CD4-positive, alpha-beta T cell (primary cell): ENCODE measurements around the gene ANKHD1. TPM values are rescaled to one million over a fixed set of nuclear protein-coding genes. Genes with fewer than 3 reads are reported as not detected.
"Not testable (repeated sequence)": the region's sequence is repeated elsewhere in the genome, so short reads cannot be mapped to it uniquely, and the experiment has no call there.

ENCODE experiments used
- ATAC-seq: fragments of 200-7000 bp; cut with Tn5 transposase; one replicate; pipeline ENCODE4 v1.10.0; 2022; ENCODE audit warnings: mild to moderate bottlenecking; ENCODE audit not compliant: poor library complexity
- CTCF ChIA-PET: fragments of 350-600 bp; sonication (Branson Sonifier 250); formaldehyde crosslinking; loops from one replicate; lab custom pipeline; 2021; ENCODE audit warnings: antibody characterized with exemption, inconsistent platforms; lab: Charles Lee
- POLR2A ChIA-PET: fragments of 350-600 bp; sonication (Branson Sonifier 250); formaldehyde crosslinking; loops from one replicate; lab custom pipeline; 2021; ENCODE audit warnings: antibody characterized with exemption, inconsistent platforms; lab: Charles Lee
- DNase-seq, 14 experiments: peaks; one replicate each; pipeline ENCODE4 v3.0.0-alpha.2; 2013 to 2020; ENCODE audit warnings: mixed read lengths in 2 of 14
- H3K27ac ChIP-seq, 2 donors: one replicate each; pipeline versions ENCODE4 v1.5.1 to v1.7.0; 2013; ENCODE audit warnings: low read length in 2 of 2, low read depth in 1 of 2, mild to moderate bottlenecking in 1 of 2
- H3K27me3 ChIP-seq, 2 experiments: 1 replicate in 1 of 2; 2 replicates in 1 of 2; pipeline versions ENCODE4 v1.6.1 to v1.7.0; 2013; ENCODE audit warnings: low read length in 2 of 2, control low read depth in 1 of 2, mild to moderate bottlenecking in 1 of 2, moderate library complexity in 1 of 2; ENCODE audit not compliant: insufficient read depth in 2 of 2, control insufficient read depth in 1 of 2
- H3K36me3 ChIP-seq: one replicate; pipeline ENCODE4 v1.6.1; 2013; ENCODE audit warnings: low read length, control low read depth; ENCODE audit not compliant: insufficient read depth
- H3K4me1 ChIP-seq: one replicate; pipeline ENCODE4 v1.6.1; 2013; ENCODE audit warnings: low read length, control low read depth; ENCODE audit not compliant: insufficient read depth
- H3K4me3 ChIP-seq: one replicate; pipeline ENCODE4 v1.5.1; 2013; ENCODE audit warnings: mild to moderate bottlenecking, low read length, moderate library complexity
- H3K9me3 ChIP-seq, 2 experiments: 1 replicate in 1 of 2; 2 replicates in 1 of 2; pipeline versions ENCODE4 v1.6.1 to v1.7.0; 2013; ENCODE audit warnings: low read length in 2 of 2, mild to moderate bottlenecking in 2 of 2, control low read depth in 1 of 2, moderate library complexity in 1 of 2; ENCODE audit not compliant: control insufficient read depth in 1 of 2, insufficient read depth in 1 of 2
- H3K27ac Mint-ChIP-seq: one replicate; pipeline ENCODE4 v1.8.0; 2020; ENCODE audit warnings: mixed read lengths
- H3K27me3 Mint-ChIP-seq: one replicate; pipeline ENCODE4 v1.8.0; 2021; ENCODE audit warnings: mixed read lengths
- H3K36me3 Mint-ChIP-seq: one replicate; pipeline ENCODE4 v1.8.0; 2021; ENCODE audit warnings: low read depth, mixed read lengths
- H3K4me1 Mint-ChIP-seq: one replicate; pipeline ENCODE4 v1.8.0; 2021; ENCODE audit warnings: low read depth, mixed read lengths
- H3K4me3 Mint-ChIP-seq: one replicate; pipeline ENCODE4 v1.8.0; 2020; ENCODE audit warnings: mild to moderate bottlenecking, mixed read lengths
- H3K9me3 Mint-ChIP-seq: one replicate; pipeline ENCODE4 v1.8.0; 2020; ENCODE audit warnings: mixed read lengths
- CTCF ChIP-seq: fragments of 200-600 bp; IDR thresholded peaks from one replicate; pipeline ENCODE4 v1.8.0; 2022; ENCODE audit warnings: antibody characterized with exemption, mild to moderate bottlenecking
- intact Hi-C, 2 experiments: fragments of 100-400 bp; cut with DNase I in 1 of 2; cut with micrococcal nuclease in 1 of 2; formaldehyde crosslinking; loops; one replicate each; pipeline versions ENCODE4 v1.15.1 to v1.9.0; 2023 to 2025; cut with DNase I, micrococcal nuclease
- total RNA-seq, 174 experiments: library from RNA in 2 of 174; stranded (reverse) in 2 of 174; gene quantifications; one replicate each; pipeline ENCODE4 v1.2.3 and lab custom pipeline; 2021 to 2026

The ANKHD1 gene
- total RNA-seq, 2 experiments from 2014 or later = 202 to 212 TPM

GRCh38 chr5:140423609-140424008 lies 22.0 kb downstream of the ANKHD1 start:
- H3K36me3 ChIP-seq = peaks cover 2% of the 10 kb centered on the region
- ATAC-seq = no peak
- intact Hi-C loops = no loop called here
- Mint-ChIP-seq H3K27me3 (no peaks in the 10 kb centered on the region), H3K4me3 (peak overlapping the region; percentile 40), H3K36me3 (peaks cover 56% of the 10 kb centered on the region), H3K27ac (peak overlapping the region; percentile 58), H3K4me1 (peaks cover 62% of the 10 kb centered on the region), H3K9me3 (no peaks in the 10 kb centered on the region)
- CTCF ChIA-PET = no interaction called here
- no peak overlapping the region for H3K27ac ChIP-seq
- no peaks in the 10 kb centered on the region for H3K27me3 ChIP-seq
- peaks cover 21% of the 10 kb centered on the region for H3K4me1 ChIP-seq
- H3K4me3 ChIP-seq = no peak overlapping the region
- no peak for TF ChIP-seq CTCF
- no peak for DNase-seq
- POLR2A ChIA-PET = no interaction called here
- no peaks in the 10 kb centered on the region for H3K9me3 ChIP-seq

- Histone ChIP-seq H3K27me3 (no peaks in the 10 kb centered on the region), H3K36me3 (peaks cover 2% of the 10 kb centered on the region), H3K4me3 (no peak overlapping the region), H3K27ac (no peak overlapping the region), H3K9me3 (no peaks in the 10 kb centered on the region), H3K4me1 (peaks cover 20% of the 10 kb centered on the region)
- ATAC-seq (no peak), DNase-seq (no peak)
- ChIA-PET CTCF (no interaction called here), POLR2A (no interaction called here)
- Mint-ChIP-seq H3K4me1 (peaks cover 57% of the 10 kb centered on the region), H3K27me3 (no peaks in the 10 kb centered on the region), H3K9me3 (no peaks in the 10 kb centered on the region), H3K4me3 (no peak overlapping the region), H3K27ac (peak overlapping the region; percentile 58), H3K36me3 (peaks cover 51% of the 10 kb centered on the region)
- TF ChIP-seq CTCF = no peak
- intact Hi-C loops = no loop called here
These were observed 22.5 kb downstream of the ANKHD1 start for GRCh38 chr5:140424135-140424534.

- H3K27ac ChIP-seq, H3K27me3 ChIP-seq, ATAC-seq, H3K36me3 ChIP-seq, POLR2A ChIA-PET, DNase-seq, H3K4me3 Mint-ChIP-seq, intact Hi-C loops, H3K9me3 ChIP-seq, H3K4me1 ChIP-seq, H3K4me3 ChIP-seq, H3K27ac Mint-ChIP-seq, H3K9me3 Mint-ChIP-seq, H3K27me3 Mint-ChIP-seq, CTCF ChIA-PET: not testable (repeated sequence)
- Mint-ChIP-seq H3K36me3 (peaks cover 34% of the 10 kb centered on the region), H3K4me1 (peaks cover 58% of the 10 kb centered on the region)
These were observed 26.1 kb downstream of the ANKHD1 start for GRCh38 chr5:140427726-140428125.

GRCh38 chr5:140429724-140430123 lies 28.1 kb downstream of the ANKHD1 start:
- peaks cover 49% of the 10 kb centered on the region for H3K4me1 Mint-ChIP-seq
- intact Hi-C loops = no loop called here
- peaks cover 21% of the 10 kb centered on the region for H3K36me3 Mint-ChIP-seq
- H3K4me1 ChIP-seq = peaks cover 10% of the 10 kb centered on the region
- no peak overlapping the region for H3K4me3 Mint-ChIP-seq
- no peak overlapping the region for H3K27ac Mint-ChIP-seq
- no peak for TF ChIP-seq CTCF
- H3K27ac ChIP-seq = no peak overlapping the region
- no peaks in the 10 kb centered on the region for H3K27me3 ChIP-seq
- ATAC-seq (no peak), DNase-seq (no peak)
- H3K9me3 Mint-ChIP-seq = no peaks in the 10 kb centered on the region
- ChIA-PET CTCF (no interaction called here), POLR2A (interaction anchor here (1.0 to 1.4 kb wide), 2 partner anchors 25 to 28 kb away, joined by 4 read pairs; partner anchors contain the start of gene ANKHD1)
- no peaks in the 10 kb centered on the region for H3K9me3 ChIP-seq
- no peaks in the 10 kb centered on the region for H3K27me3 Mint-ChIP-seq
- H3K36me3 ChIP-seq = peaks cover 3% of the 10 kb centered on the region
- no peak overlapping the region for H3K4me3 ChIP-seq
